Natural killer cell treated with Interleukin-12 subunit alpha and Interleukin-12 subunit beta and Interleukin-15 and Interleukin-18, amount 100 ng/mL, for 72 hours (primary cell): Measurements from ENCODE around the gene RELL1. TPM values are rescaled to one million over a fixed set of nuclear protein-coding genes. Genes with fewer than 3 reads are reported as not detected.
A peak's percentile ranks its signal among the peaks of the same experiment; 100 is the strongest.

Source experiments
- ATAC-seq, 2 donors: fragments of 150-1000 bp; cut with Tn5 transposase in 1 of 2; sonication (Bioruptor Pico), chemical (Tn5 transposase) in 1 of 2; 2 replicates each; pipeline ENCODE4 v1.10.0; 2021
- DNase-seq: peaks from one replicate; pipeline ENCODE4 v3.0.0; 2022; ENCODE audit warnings: low spot score
- H3K27ac Mint-ChIP-seq, 2 donors: 1 replicate in 1 of 2; 2 replicates in 1 of 2; pipeline ENCODE4 v1.8.0; 2022; ENCODE audit warnings: mixed read lengths in 2 of 2, mild to moderate bottlenecking in 1 of 2, moderate library complexity in 1 of 2
- H3K27me3 Mint-ChIP-seq, 2 donors: 1 replicate in 1 of 2; 2 replicates in 1 of 2; pipeline ENCODE4 v1.8.0; 2022; ENCODE audit warnings: mixed read lengths in 2 of 2
- H3K36me3 Mint-ChIP-seq: one replicate; pipeline ENCODE4 v1.8.0; 2022; ENCODE audit warnings: mixed read lengths
- H3K4me1 Mint-ChIP-seq, 2 donors: 1 replicate in 1 of 2; 2 replicates in 1 of 2; pipeline ENCODE4 v1.8.0; 2022; ENCODE audit warnings: low read depth in 2 of 2, mixed read lengths in 2 of 2, mild to moderate bottlenecking in 1 of 2
- H3K4me3 Mint-ChIP-seq: one replicate; pipeline ENCODE4 v1.8.0; 2022; ENCODE audit warnings: mixed read lengths
- H3K9me3 Mint-ChIP-seq: 2 replicates; pipeline ENCODE4 v1.8.0; 2022; ENCODE audit warnings: mixed read lengths
- total RNA-seq, 2 donors: library from RNA; stranded (reverse); gene quantifications; one replicate each; pipeline ENCODE4 v1.2.3, GENCODE V29; 2022

The RELL1 gene
- total RNA-seq, 2 donors from 2014 or later: 11.5 to 23.7 TPM

DNA sequence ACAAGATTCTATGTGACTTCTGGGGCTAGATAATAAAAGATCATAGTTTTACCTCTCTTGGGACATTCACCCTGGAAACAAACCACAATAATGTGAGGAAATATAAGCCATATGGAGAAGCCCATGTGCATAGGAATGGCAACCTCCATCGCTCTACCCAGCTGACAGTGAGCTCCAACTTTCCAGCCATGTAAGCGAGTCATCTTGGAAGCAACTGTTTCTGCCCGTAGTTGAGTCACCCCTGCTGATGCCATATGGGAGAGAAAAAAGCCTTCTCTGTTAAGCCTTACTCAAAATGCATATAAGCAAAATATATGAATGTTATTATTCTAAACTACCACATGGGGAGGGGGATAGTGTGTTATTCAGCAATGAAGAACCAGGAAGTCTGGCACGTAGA, 31.4 kb upstream of the RELL1 start:
- peaks cover 8% of the 10 kb centered on the region in 2 donors for H3K27me3 Mint-ChIP-seq
- H3K9me3 Mint-ChIP-seq: no peaks in the 10 kb centered on the region
- H3K4me3 Mint-ChIP-seq: no peak overlapping the region
- ATAC-seq (no peak), DNase-seq (no peak)
- H3K4me1 Mint-ChIP-seq: peaks cover 0 to 11% of the 10 kb centered on the region in 2 donors
- H3K27ac Mint-ChIP-seq: no peak overlapping the region
- no peaks in the 10 kb centered on the region for H3K36me3 Mint-ChIP-seq

- no peaks in the 10 kb centered on the region for H3K36me3 Mint-ChIP-seq
- H3K27ac Mint-ChIP-seq: peak overlapping the region; percentile 14 to 69
- ATAC-seq (peak; percentile 69 to 88), DNase-seq (no peak)
- no peaks in the 10 kb centered on the region for H3K9me3 Mint-ChIP-seq
- peaks cover 0 to 9% of the 10 kb centered on the region in 2 donors for H3K4me1 Mint-ChIP-seq
- peak overlapping the region; percentile 40 for H3K4me3 Mint-ChIP-seq
- H3K27me3 Mint-ChIP-seq: peaks cover 17 to 18% of the 10 kb centered on the region in 2 donors
Measured at GRCh38 chr4:37715889-37716402, 29.8 kb upstream of the RELL1 start.

DNA sequence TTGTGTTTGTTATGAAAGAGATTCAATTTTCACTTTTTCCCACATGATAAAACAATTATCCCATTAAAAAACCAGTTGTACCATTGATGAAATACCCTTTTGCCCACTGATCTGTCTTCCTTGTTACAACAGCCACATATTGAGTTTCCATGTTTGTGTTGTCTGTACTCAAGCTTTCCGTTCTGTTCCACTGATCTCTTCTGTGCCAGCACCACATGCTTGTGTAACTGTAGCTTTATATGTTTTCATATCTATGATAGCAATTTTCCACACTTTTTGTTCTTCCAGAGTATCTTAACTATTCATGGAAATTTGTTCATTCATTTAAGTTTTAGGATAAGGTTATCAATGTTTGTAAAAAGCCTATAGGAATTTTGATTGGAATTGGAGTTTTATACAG, 24.3 kb upstream of the RELL1 start:
- H3K4me1 Mint-ChIP-seq: no peaks in the 10 kb centered on the region
- H3K4me3 Mint-ChIP-seq: no peak overlapping the region
- H3K36me3 Mint-ChIP-seq: no peaks in the 10 kb centered on the region
- ATAC-seq: no peak
- peaks cover 16% of the 10 kb centered on the region in 2 donors for H3K27me3 Mint-ChIP-seq
- no peak for DNase-seq
- H3K27ac Mint-ChIP-seq: no peak overlapping the region
- no peaks in the 10 kb centered on the region for H3K9me3 Mint-ChIP-seq

DNA sequence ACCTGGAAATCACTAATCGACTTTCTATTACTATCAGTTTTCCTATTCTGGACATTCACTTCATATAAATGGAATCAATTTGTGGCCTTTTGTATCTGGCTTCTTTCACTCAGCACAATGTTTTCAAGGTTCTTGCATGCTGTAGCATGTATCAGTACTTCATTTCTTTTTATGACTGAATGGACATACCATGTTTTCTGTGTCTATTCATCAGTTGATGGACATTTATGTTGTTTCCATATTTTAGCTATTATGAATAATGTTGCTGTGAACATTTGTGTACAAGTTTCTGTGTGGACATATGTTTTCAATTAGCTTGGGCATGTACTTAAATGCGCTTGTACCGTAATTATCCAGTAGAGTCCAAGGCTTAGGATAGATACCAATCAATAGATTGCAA, 19.9 kb upstream of the RELL1 start:
- no peak for DNase-seq
- Mint-ChIP-seq H3K27me3 (peaks cover 8 to 10% of the 10 kb centered on the region in 2 donors), H3K27ac (no peak overlapping the region), H3K4me1 (no peaks in the 10 kb centered on the region), H3K36me3 (no peaks in the 10 kb centered on the region), H3K9me3 (no peaks in the 10 kb centered on the region), H3K4me3 (no peak overlapping the region)
- no peak for ATAC-seq

- H3K4me1 Mint-ChIP-seq: no peaks in the 10 kb centered on the region
- no peaks in the 10 kb centered on the region for H3K36me3 Mint-ChIP-seq
- ATAC-seq: no peak
- DNase-seq: no peak
- H3K27ac Mint-ChIP-seq: no peak overlapping the region
- H3K4me3 Mint-ChIP-seq: no peak overlapping the region
- H3K9me3 Mint-ChIP-seq: no peaks in the 10 kb centered on the region
- H3K27me3 Mint-ChIP-seq: peaks cover 7 to 10% of the 10 kb centered on the region in 2 donors
Measured at GRCh38 chr4:37705571-37705970, 19.4 kb upstream of the RELL1 start.

DNA sequence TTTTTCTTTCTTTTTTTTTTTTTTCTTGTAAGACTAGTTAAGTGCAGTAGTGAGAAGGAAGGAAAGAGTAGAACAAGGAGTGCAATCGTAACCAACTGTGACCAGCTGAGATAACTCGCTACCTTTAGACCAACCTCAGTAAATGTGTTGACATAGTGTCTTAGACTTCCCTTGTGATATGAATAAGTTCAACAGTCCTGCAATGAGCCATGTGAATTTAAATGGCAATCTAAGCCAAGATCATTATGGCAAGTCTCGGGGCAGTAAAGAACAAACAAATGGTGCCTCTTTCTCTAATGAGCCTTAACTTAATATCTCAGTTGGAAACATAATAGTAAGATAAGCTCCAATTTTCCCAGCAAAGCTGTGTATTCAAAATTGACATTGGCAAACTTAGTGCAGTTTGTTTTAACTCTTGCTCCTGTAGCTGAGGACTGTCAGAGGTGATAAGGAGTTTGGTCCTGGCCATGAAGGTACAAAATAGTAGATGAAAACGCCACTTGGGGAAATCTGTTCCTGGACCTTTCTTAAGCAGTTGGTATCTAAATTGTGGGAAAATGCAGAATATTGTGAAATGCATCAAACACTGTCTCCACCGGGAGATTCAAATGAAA, 13.8 kb upstream of the RELL1 start:
- DNase-seq (no peak), ATAC-seq (no peak)
- no peaks in the 10 kb centered on the region for H3K4me1 Mint-ChIP-seq
- peaks cover 0 to 3% of the 10 kb centered on the region in 2 donors for H3K27me3 Mint-ChIP-seq
- H3K4me3 Mint-ChIP-seq: no peak overlapping the region
- no peak overlapping the region for H3K27ac Mint-ChIP-seq
- no peaks in the 10 kb centered on the region for H3K9me3 Mint-ChIP-seq
- no peaks in the 10 kb centered on the region for H3K36me3 Mint-ChIP-seq

GRCh38 chr4:37697566-37697965, 11.4 kb upstream of the RELL1 start:
- ATAC-seq: no peak
- Mint-ChIP-seq H3K27ac (no peak overlapping the region), H3K27me3 (no peaks in the 10 kb centered on the region), H3K4me1 (no peaks in the 10 kb centered on the region), H3K9me3 (no peaks in the 10 kb centered on the region), H3K36me3 (no peaks in the 10 kb centered on the region), H3K4me3 (no peak overlapping the region)
- DNase-seq: no peak

DNA sequence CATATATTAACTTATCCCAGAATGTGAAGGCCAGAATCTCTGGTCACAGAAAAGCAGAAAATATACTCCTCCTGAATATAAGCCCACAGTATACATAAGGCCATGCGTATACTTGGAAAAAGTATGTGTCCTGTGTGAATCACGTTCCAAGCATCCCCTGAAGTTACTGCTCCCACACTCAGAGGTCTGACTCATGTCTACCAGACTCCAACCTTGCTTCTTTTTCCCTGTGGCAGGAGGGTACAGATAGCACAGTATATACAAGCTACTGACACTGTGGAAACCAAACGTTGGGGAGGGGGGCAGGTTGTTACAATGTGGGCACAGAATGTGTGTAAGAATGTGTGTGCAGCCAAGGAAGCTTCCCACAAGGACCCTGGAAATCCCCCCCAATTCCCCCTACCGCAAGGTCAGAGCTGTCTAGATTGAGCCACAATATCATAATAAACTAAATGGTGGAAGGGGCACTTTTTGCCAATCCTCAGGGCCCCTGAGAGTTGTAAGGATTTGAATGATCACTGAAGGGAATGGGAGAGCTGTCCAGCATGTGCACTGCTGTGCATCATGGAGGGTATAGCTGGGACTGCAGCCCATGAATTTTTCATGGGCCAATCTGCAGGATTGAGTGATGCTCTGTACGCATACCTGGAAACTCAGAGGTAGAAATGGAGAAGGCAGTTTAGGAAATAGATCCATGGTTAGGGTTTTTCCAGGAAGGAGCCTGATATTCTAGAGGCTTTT, 7.4 kb upstream of the RELL1 start:
- no peak overlapping the region for H3K4me3 Mint-ChIP-seq
- H3K4me1 Mint-ChIP-seq: no peaks in the 10 kb centered on the region
- no peaks in the 10 kb centered on the region for H3K36me3 Mint-ChIP-seq
- peaks cover 0 to 4% of the 10 kb centered on the region in 2 donors for H3K27me3 Mint-ChIP-seq
- DNase-seq (no peak), ATAC-seq (no peak)
- H3K9me3 Mint-ChIP-seq: no peaks in the 10 kb centered on the region
- no peak overlapping the region for H3K27ac Mint-ChIP-seq

- Mint-ChIP-seq H3K9me3 (no peaks in the 10 kb centered on the region), H3K4me1 (no peaks in the 10 kb centered on the region), H3K36me3 (no peaks in the 10 kb centered on the region), H3K27me3 (peaks cover 0 to 4% of the 10 kb centered on the region in 2 donors), H3K4me3 (no peak overlapping the region), H3K27ac (no peak overlapping the region)
- no peak for ATAC-seq
- no peak for DNase-seq
Measured at GRCh38 chr4:37693030-37693429, 6.9 kb upstream of the RELL1 start.

- Mint-ChIP-seq H3K27me3 (peaks cover 0 to 4% of the 10 kb centered on the region in 2 donors), H3K4me3 (no peak overlapping the region), H3K36me3 (no peaks in the 10 kb centered on the region), H3K27ac (no peak overlapping the region), H3K4me1 (peaks cover 5 to 8% of the 10 kb centered on the region in 2 donors), H3K9me3 (no peaks in the 10 kb centered on the region)
- ATAC-seq (no peak), DNase-seq (no peak)
Measured at GRCh38 chr4:37690976-37691375, 4.8 kb upstream of the RELL1 start.

DNA sequence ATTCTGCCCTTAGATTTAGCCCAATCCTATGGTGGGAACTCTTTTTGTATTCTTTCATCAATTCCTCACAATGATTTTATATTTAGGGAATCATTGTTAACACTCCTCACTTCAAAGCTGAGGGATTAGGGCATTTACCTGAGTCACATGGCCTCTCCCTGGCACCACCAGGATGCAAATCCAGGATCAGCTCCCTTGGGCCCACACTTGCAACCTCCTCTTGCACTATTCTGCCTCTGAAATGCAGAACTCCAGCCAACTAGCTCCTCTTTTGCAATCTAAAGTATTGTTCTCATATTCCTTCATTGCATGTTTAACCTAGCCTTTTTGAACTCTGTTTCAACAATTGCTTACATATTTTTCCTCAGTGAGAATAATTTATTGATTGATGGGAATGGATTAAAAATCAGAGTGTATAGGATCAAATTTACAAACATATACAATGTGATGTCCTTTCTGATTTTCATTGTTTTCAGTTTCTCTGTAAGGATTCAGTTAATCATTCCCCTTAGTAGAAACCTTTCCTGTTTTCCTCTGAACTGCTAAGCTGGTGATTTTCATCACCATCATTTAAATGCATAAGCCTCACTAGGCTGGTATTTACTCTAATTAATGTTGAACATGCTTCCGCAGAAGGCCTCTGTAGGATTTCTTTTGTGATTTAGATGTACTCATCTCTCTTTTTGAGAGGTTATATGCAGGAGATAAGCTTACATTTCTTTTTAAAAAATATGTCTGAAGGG, 3.3 kb upstream of the RELL1 start:
- Mint-ChIP-seq H3K9me3 (no peaks in the 10 kb centered on the region), H3K27ac (no peak overlapping the region), H3K27me3 (peaks cover 0 to 4% of the 10 kb centered on the region in 2 donors), H3K4me1 (peaks cover 15 to 18% of the 10 kb centered on the region in 2 donors), H3K36me3 (no peaks in the 10 kb centered on the region), H3K4me3 (no peak overlapping the region)
- ATAC-seq (no peak), DNase-seq (no peak)

GRCh38 chr4:37687681-37688080, 1.5 kb upstream of the RELL1 start:
- no peaks in the 10 kb centered on the region for H3K9me3 Mint-ChIP-seq
- H3K27me3 Mint-ChIP-seq: peaks cover 0 to 4% of the 10 kb centered on the region in 2 donors
- H3K36me3 Mint-ChIP-seq: peaks cover 4% of the 10 kb centered on the region
- H3K27ac Mint-ChIP-seq: no peak overlapping the region
- H3K4me3 Mint-ChIP-seq: peak overlapping the region; percentile 86
- H3K4me1 Mint-ChIP-seq: peaks cover 25 to 31% of the 10 kb centered on the region in 2 donors
- DNase-seq: no peak
- ATAC-seq: no peak

GRCh38 chr4:37687194-37687562, 1.0 kb upstream of the RELL1 start:
- Mint-ChIP-seq H3K27ac (no peak overlapping the region), H3K9me3 (no peaks in the 10 kb centered on the region), H3K27me3 (peaks cover 0 to 4% of the 10 kb centered on the region in 2 donors), H3K36me3 (peaks cover 4% of the 10 kb centered on the region), H3K4me1 (peaks cover 26 to 36% of the 10 kb centered on the region in 2 donors), H3K4me3 (peak overlapping the region; percentile 86)
- no peak for ATAC-seq
- no peak for DNase-seq
